Liver (tissue), 9 donors: ENCODE data around the gene PHAX. TPM values are rescaled to one million over a fixed set of nuclear protein-coding genes. Genes with fewer than 3 reads are reported as not detected.
A peak's percentile ranks its signal among the peaks of the same experiment; 100 is the strongest.

Experiments used
- DNase-seq: peaks from one replicate; pipeline ENCODE4 v3.0.0-alpha.2; 2017; ENCODE audit warnings: low spot score
- H3K27ac ChIP-seq, 2 donors: one replicate each; pipeline ENCODE4 v1.7.0; 2013; ENCODE audit warnings: inconsistent platforms in 2 of 2, low read length in 2 of 2, control low read depth in 1 of 2, low read depth in 1 of 2, mild to moderate bottlenecking in 1 of 2
- H3K27me3 ChIP-seq, 4 donors: one replicate each; pipeline versions ENCODE4 v1.6.1 to v1.7.0; 2013; ENCODE audit warnings: low read length in 3 of 4, inconsistent platforms in 1 of 4, mild to moderate bottlenecking in 1 of 4, moderate library complexity in 1 of 4; ENCODE audit not compliant: control insufficient read depth in 4 of 4, insufficient read depth in 4 of 4
- H3K36me3 ChIP-seq, 4 donors: one replicate each; pipeline versions ENCODE4 v1.6.1 to v1.7.0; 2013; ENCODE audit warnings: low read length in 3 of 4, mild to moderate bottlenecking in 3 of 4, low read depth in 1 of 4, moderate library complexity in 1 of 4; ENCODE audit not compliant: control insufficient read depth in 4 of 4, insufficient read depth in 3 of 4
- H3K4me1 ChIP-seq, 4 donors: one replicate each; pipeline versions ENCODE4 v1.6.1 to v1.7.0; 2013; ENCODE audit warnings: low read length in 3 of 4, mild to moderate bottlenecking in 3 of 4, moderate library complexity in 1 of 4; ENCODE audit not compliant: control insufficient read depth in 4 of 4, insufficient read depth in 4 of 4
- H3K4me3 ChIP-seq, 3 donors: one replicate each; pipeline versions ENCODE4 v1.6.1 to v1.7.0; 2013; ENCODE audit warnings: low read length in 3 of 3, control low read depth in 1 of 3, low read depth in 1 of 3, mild to moderate bottlenecking in 1 of 3
- H3K9ac ChIP-seq, 2 donors: one replicate each; pipeline ENCODE4 v1.7.0; 2013; ENCODE audit warnings: low read length in 2 of 2, mild to moderate bottlenecking in 2 of 2, moderate library complexity in 2 of 2, control low read depth in 1 of 2, low read depth in 1 of 2
- H3K9me3 ChIP-seq, 4 donors: one replicate each; pipeline versions ENCODE4 v1.6.1 to v1.7.0; 2013; ENCODE audit warnings: low read length in 3 of 4; ENCODE audit not compliant: control insufficient read depth in 4 of 4
- EGR1 ChIP-seq, 2 donors: IDR thresholded peaks; 2 replicates each; pipeline ENCODE4 v1.6.1; 2016 to 2018; ENCODE audit warnings: antibody characterized with exemption in 2 of 2, low read depth in 2 of 2
- GABPA ChIP-seq, 2 donors: IDR thresholded peaks in 1 of 2; conservative IDR thresholded peaks in 1 of 2; 2 replicates each; pipeline ENCODE4 v1.6.1; 2016; ENCODE audit warnings: antibody characterized with exemption in 2 of 2, mild to moderate bottlenecking in 1 of 2, moderate library complexity in 1 of 2
- HNF4A ChIP-seq, 2 donors: conservative IDR thresholded peaks; 2 replicates each; pipeline ENCODE4 v1.6.1; 2016; ENCODE audit warnings: antibody characterized with exemption in 2 of 2, mild to moderate bottlenecking in 2 of 2
- HNF4G ChIP-seq: IDR thresholded peaks from 2 replicates; pipeline ENCODE4 v1.6.1; 2016; ENCODE audit warnings: antibody characterized with exemption
- JUND ChIP-seq, 2 donors: IDR thresholded peaks; 2 replicates each; pipeline ENCODE4 v1.6.1; 2016; ENCODE audit warnings: antibody characterized with exemption in 2 of 2
- RAD21 ChIP-seq, 2 donors: IDR thresholded peaks; 2 replicates each; pipeline ENCODE4 v1.6.1; 2016; ENCODE audit warnings: antibody characterized with exemption in 2 of 2, mild to moderate bottlenecking in 2 of 2
- RXRA ChIP-seq, 2 donors: IDR thresholded peaks; 2 replicates each; pipeline ENCODE4 v1.6.1; 2017 to 2018; ENCODE audit warnings: antibody characterized with exemption in 2 of 2, mild to moderate bottlenecking in 1 of 2
- SP1 ChIP-seq: IDR thresholded peaks from 2 replicates; pipeline ENCODE4 v1.6.1; 2018; ENCODE audit warnings: antibody characterized with exemption, mild to moderate bottlenecking
- TAF1 ChIP-seq: conservative IDR thresholded peaks from 2 replicates; pipeline ENCODE4 v1.6.1; 2016; ENCODE audit warnings: antibody characterized with exemption, mild to moderate bottlenecking
- YY1 ChIP-seq: IDR thresholded peaks from 2 replicates; pipeline ENCODE4 v1.6.1; 2016; ENCODE audit warnings: antibody characterized with exemption, mild to moderate bottlenecking
- WGBS: extraction: QIAGEN DNeasy Blood & Tissue Kit; methylation state at CpG from one replicate; pipeline ENCODE4 v1.1.7; 2013; 5-methylcytosine and 5-hydroxymethylcytosine counted together
- polyA plus RNA-seq, 2 donors: library from polyadenylated mRNA; stranded (reverse) in 1 of 2; unstranded in 1 of 2; fragments of 200-250 nt in 1 of 2; fragments of >200 nt in 1 of 2; fragmentation: Nextera tagmentation in 1 of 2; extraction: Ambion mirVana in 1 of 2; gene quantifications; one replicate each; pipeline versions ENCODE4 v1.2.1 to v1.2.3, GENCODE V29; 2013 to 2015
- total RNA-seq, 2 donors: library from RNA; depleted of rRNA; stranded (reverse); fragments of >200 nt; gene quantifications; one replicate each; pipeline ENCODE4 v1.2.3, GENCODE V29; 2014
- TF ChIP-seq, protein P1 (sequence below): fragments of 150-350 bp; IDR thresholded peaks from 2 replicates; pipeline ENCODE4 v1.5.1; 2017; ENCODE audit warnings: improper control_type of control experiment, low read depth, low read length; ENCODE audit not compliant: missing input control
- TF ChIP-seq, protein P2 (sequence below): IDR thresholded peaks from 2 replicates; pipeline ENCODE4 v1.6.1; 2016; ENCODE audit warnings: antibody characterized with exemption
- TF ChIP-seq, protein P3 (sequence below): IDR thresholded peaks from 2 replicates; pipeline ENCODE4 v1.6.1; 2016; ENCODE audit warnings: antibody characterized with exemption
- donor health status: healthy.
- donor health status: healthy.
- donor health status: healthy.
- donor health status: healthy.
- donor health status: healthy.

The PHAX gene
- total and polyA plus RNA-seq, 4 donors: 10.3 to 32.6 (median 25.1) TPM

DNA sequence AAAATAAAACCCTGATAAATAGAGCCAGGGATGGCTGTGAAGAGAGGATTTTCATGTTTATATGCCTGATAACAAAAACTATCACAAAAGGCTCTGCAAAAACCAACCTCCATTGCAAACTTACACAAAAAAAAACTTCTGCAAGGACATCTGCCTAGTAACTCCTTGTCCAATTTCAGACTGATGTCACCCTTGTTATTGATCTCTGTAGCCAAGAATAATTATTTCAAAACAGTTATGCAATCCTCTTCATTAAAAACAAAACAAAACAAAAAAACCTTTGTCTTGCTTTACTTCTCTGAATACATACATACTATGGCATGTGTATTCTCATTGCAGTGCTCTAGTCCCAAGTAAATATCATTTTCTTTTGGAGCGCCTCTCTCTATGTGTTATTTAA, 49.7 kb downstream of the PHAX start:
- Histone ChIP-seq H3K36me3 (no peaks in the 10 kb centered on the region), H3K4me1 (peaks cover 16 to 52% (median 44%) of the 10 kb centered on the region in 4 donors), H3K9me3 (peaks cover 0 to 1% (median 0%) of the 10 kb centered on the region in 4 donors), H3K4me3 (no peak overlapping the region), H3K27ac (peak overlapping the region; percentile 82 to 92), H3K27me3 (no peaks in the 10 kb centered on the region), H3K9ac (no peak overlapping the region)
- TF ChIP-seq RXRA (IDR thresholded peaks at IDR 0.05) (peak in 1 of 2 donors; percentile 0), SP1 (no peak), JUND (IDR thresholded peaks at IDR 0.05) (peak in 1 of 2 donors; percentile 25), YY1 (no peak), HNF4A (conservative IDR thresholded peaks at IDR 0.05) (peak in 1 of 2 donors; percentile 7)
- WGBS: 61% methylated on average over 1 of the region's 1 CpG
- DNase-seq: no peak

DNA sequence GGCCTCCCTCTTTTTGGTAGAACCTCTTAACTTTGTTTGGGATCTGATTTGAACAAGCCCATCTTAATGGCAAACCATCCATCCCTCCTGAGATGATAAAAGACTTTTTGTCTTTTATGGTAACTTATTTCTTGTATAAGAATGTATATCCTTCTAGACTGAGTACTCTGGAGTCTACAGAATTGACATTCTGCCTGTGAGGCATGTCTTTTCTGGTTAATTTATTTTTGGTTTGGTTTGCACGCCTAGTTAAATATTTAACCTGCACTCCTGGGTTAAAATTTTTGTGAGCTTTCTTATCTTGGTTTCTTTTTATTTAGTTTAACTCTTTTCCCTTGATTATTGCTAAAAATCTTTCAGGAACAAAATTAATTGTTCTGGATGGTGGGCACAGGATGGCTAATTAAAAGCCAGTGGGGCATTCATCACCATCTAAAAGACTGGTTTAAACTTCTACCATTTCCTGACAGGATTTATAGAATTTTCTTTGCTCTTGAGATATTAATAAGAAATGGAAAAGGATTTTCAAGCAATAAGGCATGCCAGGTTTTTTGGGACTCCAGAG, 50.3 kb downstream of the PHAX start:
- TF ChIP-seq RXRA (IDR thresholded peaks at IDR 0.05) (no peak), HNF4A (conservative IDR thresholded peaks at IDR 0.05) (peak in 1 of 2 donors; percentile 14), EGR1 (IDR thresholded peaks at IDR 0.05; ENCODE audit: low read depth in 2 of 2) (no peak)
- Histone ChIP-seq H3K36me3 (no peaks in the 10 kb centered on the region), H3K4me1 (peaks cover 16 to 56% (median 46%) of the 10 kb centered on the region in 4 donors), H3K27me3 (no peaks in the 10 kb centered on the region), H3K27ac (peak overlapping the region; percentile 82 to 92), H3K9ac (no peak overlapping the region), H3K9me3 (no peaks in the 10 kb centered on the region), H3K4me3 (no peak overlapping the region)
- DNase-seq: no peak
- 27% methylated on average over 1 of the region's 1 CpG for WGBS

DNA sequence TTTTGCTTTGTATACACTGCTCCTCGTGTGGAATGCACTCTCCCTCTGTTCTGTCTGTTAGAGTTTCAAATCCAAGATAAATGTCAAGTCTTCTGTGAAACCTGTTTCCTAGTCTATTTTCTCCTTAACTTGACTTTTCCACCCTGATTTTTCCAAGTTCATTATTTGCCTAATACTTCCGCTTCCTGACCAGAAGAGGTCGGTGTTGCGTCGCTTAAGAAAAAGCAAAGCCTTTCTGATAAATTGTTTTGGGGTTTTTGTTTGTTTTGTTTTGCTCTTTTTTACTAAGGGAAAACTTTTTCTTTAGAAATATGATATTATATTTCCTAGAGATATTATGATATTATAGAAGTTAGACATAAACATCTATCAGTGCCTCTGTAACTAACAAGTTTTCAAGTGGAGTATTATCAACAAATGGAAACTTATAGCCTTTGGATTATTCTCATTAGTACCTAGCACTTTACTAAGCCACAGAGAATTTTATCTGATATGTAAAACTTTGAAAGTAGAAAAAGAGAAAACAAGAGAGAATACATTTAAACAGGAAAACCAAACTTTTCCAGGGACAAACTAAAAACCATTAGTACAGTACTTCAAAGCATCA, 55.8 kb downstream of the PHAX start:
- Histone ChIP-seq H3K4me3 (no peak overlapping the region), H3K36me3 (no peaks in the 10 kb centered on the region), H3K4me1 (peaks cover 3 to 24% (median 19%) of the 10 kb centered on the region in 4 donors), H3K27ac (no peak overlapping the region), H3K9me3 (no peaks in the 10 kb centered on the region), H3K9ac (no peak overlapping the region), H3K27me3 (no peaks in the 10 kb centered on the region)
- no peak for TF ChIP-seq TAF1
- TF ChIP-seq JUND (IDR thresholded peaks at IDR 0.05): no peak
- TF ChIP-seq RAD21 (IDR thresholded peaks at IDR 0.05): peak; percentile 90 to 92
- TF ChIP-seq, protein P1, sequence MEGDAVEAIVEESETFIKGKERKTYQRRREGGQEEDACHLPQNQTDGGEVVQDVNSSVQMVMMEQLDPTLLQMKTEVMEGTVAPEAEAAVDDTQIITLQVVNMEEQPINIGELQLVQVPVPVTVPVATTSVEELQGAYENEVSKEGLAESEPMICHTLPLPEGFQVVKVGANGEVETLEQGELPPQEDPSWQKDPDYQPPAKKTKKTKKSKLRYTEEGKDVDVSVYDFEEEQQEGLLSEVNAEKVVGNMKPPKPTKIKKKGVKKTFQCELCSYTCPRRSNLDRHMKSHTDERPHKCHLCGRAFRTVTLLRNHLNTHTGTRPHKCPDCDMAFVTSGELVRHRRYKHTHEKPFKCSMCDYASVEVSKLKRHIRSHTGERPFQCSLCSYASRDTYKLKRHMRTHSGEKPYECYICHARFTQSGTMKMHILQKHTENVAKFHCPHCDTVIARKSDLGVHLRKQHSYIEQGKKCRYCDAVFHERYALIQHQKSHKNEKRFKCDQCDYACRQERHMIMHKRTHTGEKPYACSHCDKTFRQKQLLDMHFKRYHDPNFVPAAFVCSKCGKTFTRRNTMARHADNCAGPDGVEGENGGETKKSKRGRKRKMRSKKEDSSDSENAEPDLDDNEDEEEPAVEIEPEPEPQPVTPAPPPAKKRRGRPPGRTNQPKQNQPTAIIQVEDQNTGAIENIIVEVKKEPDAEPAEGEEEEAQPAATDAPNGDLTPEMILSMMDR: peak; percentile 85
- TF ChIP-seq HNF4G: no peak
- DNase-seq: no peak
- 2% methylated on average over 5 of the region's 5 CpGs for WGBS

DNA sequence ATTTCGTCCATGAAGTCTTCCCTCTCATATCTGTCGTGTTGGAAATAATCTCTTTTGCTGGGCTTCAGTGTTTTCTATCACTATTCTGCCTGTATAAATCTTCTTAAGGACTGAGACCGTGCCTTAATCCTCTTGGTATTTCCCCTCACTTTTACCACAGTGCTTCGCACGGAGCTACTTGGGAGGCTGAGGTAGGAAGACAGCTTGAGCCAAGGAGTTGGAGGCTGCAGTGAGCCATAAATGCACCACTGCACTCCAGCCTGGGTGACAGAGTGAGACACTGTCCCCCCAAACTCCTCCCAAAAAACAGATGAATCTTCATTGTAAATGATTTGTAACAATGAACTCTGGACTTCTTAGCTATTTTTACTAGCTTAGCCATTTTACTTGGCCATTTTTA, 57.8 kb downstream of the PHAX start:
- H3K4me1 ChIP-seq: peaks cover 0 to 19% (median 15%) of the 10 kb centered on the region in 4 donors
- H3K9ac ChIP-seq: no peak overlapping the region
- H3K9me3 ChIP-seq: no peaks in the 10 kb centered on the region
- no peaks in the 10 kb centered on the region for H3K36me3 ChIP-seq
- no peak overlapping the region for H3K4me3 ChIP-seq
- H3K27ac ChIP-seq: no peak overlapping the region
- WGBS: 90% methylated on average over 5 of the region's 5 CpGs
- no peak for DNase-seq
- no peaks in the 10 kb centered on the region for H3K27me3 ChIP-seq
- TF ChIP-seq, protein P2, sequence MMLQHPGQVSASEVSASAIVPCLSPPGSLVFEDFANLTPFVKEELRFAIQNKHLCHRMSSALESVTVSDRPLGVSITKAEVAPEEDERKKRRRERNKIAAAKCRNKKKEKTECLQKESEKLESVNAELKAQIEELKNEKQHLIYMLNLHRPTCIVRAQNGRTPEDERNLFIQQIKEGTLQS: no peak
- TF ChIP-seq HNF4G (no peak), GABPA (IDR thresholded peaks at IDR 0.05 in 1 of 2, conservative IDR thresholded peaks at IDR 0.05 in 1 of 2) (no peak), EGR1 (IDR thresholded peaks at IDR 0.05; ENCODE audit: low read depth in 2 of 2) (no peak), SP1 (no peak), RXRA (IDR thresholded peaks at IDR 0.05) (no peak)
- TF ChIP-seq, protein P1: no peak
- TF ChIP-seq, protein P3, sequence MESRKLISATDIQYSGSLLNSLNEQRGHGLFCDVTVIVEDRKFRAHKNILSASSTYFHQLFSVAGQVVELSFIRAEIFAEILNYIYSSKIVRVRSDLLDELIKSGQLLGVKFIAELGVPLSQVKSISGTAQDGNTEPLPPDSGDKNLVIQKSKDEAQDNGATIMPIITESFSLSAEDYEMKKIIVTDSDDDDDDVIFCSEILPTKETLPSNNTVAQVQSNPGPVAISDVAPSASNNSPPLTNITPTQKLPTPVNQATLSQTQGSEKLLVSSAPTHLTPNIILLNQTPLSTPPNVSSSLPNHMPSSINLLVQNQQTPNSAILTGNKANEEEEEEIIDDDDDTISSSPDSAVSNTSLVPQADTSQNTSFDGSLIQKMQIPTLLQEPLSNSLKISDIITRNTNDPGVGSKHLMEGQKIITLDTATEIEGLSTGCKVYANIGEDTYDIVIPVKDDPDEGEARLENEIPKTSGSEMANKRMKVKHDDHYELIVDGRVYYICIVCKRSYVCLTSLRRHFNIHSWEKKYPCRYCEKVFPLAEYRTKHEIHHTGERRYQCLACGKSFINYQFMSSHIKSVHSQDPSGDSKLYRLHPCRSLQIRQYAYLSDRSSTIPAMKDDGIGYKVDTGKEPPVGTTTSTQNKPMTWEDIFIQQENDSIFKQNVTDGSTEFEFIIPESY: no peak
